ENCODE results near the gene CCDC57.
"Not testable (repeated sequence)": the region's sequence is repeated elsewhere in the genome, so short reads cannot be mapped to it uniquely, and the experiment has no call there.

The CCDC57 gene

DNA sequence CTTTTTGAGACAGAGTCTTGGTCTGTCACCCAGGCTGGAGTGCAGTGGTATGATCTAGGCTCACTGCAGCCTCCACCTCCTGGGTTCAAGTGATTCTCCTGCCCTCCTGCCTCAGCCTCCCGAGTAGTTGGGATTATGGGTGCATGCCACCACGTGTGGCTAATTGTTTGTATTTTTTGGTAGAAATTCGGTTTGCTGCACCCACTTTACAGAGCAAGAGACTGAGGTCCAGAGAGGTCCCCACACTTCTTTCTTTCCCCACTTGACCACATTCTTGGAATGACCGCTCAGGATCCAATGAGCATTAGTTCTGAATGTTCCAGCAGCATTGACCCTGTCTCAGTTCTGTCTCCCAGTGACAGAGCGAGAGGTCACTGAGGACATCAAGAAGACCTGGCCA lies 10.9 kb upstream of the CCDC57 start:
- DNase-seq (ENCODE audit: low read depth) = no peak

DNA sequence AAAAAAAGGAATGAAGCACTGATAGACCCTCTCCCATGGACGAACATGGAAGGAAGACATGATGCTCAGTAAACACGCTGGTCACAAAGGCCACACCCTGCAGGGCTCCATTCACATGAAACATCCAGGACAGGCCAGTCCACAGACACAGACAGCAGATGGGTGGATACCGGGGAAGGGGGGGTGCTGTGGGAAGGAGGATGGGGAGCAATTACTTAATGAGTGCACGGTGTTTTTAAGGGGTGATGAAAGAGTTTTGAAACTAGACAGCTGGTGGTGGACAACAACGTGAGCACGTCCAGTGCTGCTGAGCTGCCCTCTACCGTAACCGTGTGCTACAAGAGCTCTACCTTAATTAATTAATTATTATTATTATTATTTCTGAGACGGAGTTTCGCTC lies 10.2 kb upstream of the CCDC57 start:
- DNase-seq (ENCODE audit: low read depth) = no peak

DNA sequence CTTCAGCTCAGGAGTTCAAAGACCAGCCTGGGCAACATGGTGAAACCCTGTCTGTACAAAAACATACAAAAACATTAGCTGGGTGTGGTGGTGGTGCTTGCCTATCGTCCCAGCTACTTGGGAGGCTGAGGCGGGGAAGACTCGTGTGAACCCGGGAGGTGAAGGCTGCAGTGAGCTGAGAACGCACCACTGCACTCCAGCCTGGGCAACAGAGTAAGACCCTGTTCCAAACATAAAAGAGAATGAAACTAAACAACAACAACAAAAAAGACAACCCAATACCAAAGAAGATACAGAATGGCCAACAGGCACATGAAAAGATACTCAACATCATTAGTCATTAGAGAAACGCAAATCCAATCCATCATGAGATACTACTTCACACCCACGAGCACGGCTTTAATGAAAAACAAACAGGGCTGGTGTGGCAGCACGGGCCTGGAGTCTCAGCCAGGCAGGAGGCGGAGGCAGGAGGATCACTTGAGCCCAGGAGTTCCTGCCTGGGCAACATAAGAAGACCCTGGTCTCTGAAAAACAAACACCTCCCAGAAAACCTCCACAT lies 8.8 kb upstream of the CCDC57 start:
- no peak for DNase-seq (ENCODE audit: low read depth)

DNA sequence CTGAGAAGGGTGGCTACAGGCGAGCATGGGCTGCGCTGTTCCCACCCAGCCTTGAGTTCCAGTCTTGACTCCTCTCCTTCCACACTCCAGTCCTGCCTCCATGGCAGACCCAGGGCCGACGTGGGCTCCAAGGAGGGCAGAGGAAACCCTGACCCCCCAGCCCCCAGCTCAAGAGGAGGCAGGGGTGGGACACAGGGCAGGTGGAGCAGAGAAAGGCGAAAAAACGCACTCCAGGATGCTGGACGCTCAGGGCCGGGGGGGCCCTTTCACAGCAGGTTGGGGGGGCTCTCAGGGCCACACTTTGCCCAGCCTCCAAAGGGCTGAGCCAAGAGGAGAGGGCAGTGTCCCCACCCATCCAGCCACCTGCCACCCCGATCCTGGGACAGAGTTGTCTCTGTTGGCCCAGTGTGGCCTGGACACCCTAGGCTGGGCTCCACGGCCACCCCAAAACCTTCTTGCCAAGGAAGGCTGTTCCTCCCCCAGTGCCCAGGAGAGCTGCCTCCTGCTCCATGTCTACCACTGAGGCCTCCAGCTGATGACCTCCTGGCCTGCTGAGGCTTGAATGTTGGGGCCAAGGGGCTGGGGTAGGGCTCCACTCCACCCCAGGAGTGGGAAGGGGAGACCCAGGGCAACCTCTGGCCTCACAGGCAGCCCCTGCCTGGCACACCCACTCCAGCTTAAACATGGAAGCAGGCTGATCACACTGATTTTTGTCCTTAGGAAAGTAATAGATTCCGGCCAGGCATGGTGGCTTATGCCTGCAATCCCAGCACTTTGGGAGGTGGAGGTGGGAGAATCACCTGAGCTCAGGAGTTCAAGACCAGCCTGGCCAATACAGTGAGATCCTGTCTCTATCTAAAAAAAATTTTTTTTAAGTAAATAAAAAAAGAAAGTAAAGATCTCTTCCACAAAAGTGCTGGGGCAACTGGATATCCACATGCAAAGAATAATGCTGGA lies 7.4 kb upstream of the CCDC57 start:
- DNase-seq (ENCODE audit: low read depth) = no peak

DNA sequence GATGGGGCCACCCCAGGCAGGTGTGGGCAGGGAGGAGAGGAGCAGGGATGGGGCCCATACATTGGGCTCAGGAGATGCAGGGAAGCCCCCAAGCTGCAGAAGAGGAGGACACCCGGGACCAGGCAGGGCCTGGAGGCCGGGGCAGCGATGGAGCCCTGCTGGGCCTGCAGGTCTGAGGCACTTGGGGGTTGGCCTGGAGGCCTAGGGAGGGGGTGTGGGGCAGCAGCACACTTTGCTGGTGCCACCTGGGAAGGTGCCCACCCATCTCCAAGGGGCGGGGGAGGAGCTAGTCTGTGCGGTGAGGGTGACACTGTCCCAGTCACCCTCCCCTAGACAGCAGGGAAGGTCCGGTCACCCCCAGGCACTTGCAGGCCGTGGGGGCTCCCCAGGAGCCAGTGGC lies 6.4 kb upstream of the CCDC57 start:
- DNase-seq (ENCODE audit: low read depth) = no peak

DNA sequence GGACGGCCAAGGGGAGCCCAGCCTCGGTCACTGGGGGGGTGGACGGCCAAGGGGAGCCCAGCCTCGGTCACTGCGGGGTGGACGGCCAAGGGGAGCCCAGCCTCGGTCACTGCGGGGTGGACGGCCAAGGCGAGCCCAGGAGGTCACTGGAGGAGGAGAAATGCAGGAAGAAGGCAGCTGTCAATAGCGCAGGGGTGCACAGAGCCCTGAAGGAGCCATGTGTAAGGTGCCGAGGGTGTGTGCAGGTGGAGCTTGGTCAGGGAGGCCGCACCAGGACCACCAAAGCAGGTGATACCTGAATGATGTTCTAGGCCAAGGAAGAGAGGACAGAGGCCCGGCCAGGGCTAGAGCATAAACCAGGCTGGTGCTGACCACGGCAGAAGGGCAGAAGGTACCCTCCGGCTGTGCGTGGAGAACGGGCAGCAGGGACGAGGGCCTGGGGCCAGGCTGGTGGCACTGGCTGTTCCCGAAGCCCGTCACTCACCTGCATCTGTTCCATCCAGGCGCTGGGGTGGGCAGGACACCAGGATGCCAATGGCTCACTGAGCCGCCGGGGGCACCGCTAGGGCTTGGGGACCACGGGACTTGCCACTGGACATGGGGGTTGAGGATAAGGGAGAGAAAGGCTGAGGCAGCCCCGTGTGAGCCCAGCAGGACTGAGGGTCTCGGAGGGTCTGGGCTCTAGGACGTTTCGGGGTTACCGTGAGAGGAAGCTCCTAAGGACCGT lies 5.9 kb upstream of the CCDC57 start:
- DNase-seq (ENCODE audit: low read depth) = no peak

DNA sequence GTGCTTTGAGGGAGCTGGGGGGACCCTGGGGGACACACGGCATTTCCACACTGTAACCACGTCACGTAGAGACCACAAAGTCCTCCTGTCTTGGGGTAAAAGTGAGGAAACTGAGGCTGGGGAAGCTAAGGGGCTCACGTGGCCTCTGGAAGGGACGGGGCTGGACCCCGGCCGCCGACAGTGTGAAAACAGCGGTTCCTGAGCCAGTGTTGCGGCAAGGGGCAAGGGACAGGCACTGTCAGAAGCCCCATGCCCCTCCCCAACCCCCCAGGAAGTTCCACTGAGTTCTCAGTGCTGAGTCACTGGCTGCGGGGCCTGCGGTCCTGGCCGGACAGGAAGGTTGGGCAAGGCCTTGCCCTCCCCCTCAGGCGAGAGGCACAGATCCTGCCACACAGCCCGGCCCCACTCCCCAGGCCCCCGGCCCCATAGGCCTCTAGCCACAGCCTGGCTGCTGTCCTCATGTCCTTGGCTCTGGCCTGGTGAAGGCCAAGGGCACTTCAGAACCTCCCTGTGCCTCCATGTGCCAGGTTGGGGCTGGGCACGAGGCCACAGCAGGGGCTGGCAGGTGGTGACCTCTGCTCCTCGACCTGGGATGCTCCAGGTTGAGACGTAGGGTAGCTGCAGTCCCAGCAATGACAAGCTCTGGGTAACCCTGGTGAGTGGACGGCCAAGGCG lies 5.0 kb upstream of the CCDC57 start:
- DNase-seq (ENCODE audit: low read depth) = no peak

DNA sequence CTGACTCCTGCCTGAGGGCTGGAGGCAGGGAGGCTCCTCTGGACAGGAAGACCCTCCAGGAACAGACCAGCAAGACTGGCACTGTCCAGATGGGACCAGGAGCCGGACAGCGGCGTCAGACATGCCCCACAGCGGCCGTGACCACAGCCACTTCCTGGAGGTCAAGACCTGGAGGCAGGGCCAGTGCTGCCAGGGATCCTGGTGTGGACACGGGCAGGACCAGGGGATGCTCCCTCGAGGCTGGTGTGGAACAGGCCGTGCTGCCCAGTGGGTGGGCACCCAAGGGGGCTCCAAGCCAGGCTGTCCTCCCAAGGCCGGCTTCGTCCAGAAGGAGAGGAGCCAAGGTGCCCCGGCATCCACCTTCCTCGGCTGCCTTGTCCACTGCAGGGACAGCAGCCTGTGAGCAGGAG lies 4.5 kb upstream of the CCDC57 start:
- DNase-seq (ENCODE audit: low read depth) = no peak

DNA sequence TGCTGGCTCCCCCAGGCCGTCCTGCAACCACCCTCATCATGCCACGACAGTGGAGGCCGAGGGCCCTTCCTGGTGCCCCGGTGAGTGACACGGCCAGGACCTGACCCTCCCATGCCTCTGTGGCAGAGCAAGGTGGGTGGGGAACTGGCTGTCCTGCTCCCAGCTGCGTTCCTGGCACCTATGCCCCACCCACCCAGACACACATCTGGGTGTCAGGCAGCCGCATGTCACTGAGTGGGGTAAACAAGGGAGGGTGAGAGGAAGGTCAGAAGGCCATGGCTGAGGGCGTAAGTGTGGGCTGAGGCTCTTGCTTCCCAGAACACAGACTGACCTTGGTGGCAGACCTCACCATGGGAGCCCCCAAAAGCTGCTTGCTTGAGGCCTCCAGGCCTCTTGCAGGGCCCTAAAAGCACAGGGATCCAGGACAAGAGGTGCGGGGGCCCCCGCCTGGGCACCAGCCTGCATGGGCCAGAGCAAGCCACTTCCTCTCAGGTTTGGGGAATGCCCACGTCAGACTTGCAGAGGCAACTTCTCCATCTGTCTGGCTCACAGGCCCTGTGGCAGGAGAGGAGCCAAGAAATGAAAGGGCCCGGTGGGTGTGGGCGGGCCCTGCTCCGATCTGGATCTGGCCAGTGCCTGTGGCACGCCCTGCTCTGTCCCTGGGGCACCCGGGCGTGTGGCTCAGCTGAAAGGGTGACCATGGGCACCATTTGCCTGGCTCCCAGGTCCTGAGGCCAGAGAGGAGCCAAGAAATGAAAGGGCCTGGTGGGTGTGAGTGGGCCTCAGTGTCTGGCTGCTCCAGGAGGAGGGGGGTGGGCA lies 3.9 kb upstream of the CCDC57 start:
- no peak for DNase-seq (ENCODE audit: low read depth)

DNA sequence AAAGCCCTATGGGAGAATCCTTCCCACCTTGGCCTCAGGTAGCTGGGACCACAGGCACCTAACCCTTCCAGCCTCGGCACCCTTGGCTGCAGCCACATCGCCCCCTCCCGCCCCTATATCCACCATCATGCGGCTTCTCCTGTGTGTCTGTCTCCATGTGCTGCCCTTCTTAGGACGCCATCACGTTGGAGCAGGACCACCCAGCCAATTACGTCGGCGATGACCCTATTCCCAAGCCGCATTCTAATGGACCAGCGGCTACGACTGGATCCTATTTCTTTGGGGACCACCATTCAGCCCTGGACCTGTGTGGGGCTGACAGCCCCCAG lies 3.3 kb upstream of the CCDC57 start:
- DNase-seq (ENCODE audit: low read depth) = no peak

DNA sequence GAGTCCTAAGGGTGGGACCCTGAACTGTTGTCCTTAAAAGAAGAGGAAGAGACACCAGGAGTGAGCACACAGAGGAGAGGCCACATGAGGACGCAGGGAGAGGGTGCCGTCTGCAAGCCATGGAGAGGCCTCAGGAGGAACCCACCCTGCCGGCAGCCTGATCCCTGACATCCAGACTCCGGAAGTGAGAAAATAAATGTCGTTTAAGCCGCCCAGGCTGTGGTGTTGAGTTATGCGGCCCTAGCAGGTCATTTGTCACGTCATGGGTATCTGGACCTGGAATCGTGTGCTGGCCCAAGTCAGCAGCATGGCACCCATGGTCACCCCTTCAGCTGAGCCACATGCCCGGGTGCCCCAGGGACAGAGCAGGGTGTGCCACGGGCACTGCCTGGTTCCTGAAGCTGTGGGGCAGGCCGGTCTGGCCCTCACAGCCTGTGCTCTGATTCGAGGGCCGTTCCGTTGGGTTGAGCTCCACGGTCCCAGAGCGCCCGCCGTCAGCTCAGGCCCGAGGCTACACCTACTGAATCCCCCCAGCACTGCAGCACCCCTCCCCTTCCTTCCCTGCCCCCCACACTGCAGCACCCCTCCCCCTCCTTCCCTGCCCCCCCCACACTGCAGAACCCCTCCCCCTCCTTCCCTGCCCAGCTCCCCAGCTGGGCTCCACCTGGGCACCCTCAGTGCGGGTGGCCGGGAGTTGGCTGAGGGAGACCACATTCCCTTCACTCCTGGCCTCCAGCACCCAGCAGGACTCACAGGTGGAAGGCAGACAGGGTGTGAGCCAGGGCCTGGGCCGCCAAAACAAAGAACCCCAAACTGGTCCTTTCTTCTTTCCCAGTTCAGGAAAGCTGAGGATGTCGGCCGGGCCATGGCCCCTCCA lies 2.7 kb upstream of the CCDC57 start:
- no peak for DNase-seq (ENCODE audit: low read depth)

DNA sequence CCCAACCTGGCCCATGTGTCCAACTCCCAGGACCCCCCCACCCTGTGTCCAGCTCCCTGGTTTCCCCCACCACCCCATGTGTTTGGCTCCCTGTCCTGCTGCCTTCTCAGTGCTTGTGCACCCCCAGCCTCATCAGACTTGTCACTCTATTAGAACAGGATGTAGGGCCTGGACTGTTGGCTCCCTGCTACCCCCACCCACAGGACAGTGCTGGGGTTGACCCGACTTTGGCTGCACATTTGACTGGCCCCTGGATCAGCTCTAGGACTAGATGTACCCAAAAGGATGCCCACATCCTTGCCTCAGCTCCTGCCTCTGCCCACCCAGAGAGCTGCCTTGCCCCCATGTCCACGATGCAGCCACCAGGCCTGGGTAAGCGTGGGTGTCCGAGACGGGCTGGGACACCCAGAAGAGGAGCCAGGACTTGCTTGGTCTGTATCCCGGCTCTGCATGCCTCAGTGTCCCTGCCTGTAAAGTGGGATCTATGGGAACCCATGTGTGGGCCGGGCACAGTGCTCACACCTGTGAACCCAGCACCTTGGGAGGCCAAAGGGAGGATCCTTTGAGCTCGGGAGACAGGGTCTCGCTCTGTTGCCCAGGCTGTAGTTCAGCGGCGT lies 1.5 kb upstream of the CCDC57 start:
- no peak for DNase-seq (ENCODE audit: low read depth)

DNA sequence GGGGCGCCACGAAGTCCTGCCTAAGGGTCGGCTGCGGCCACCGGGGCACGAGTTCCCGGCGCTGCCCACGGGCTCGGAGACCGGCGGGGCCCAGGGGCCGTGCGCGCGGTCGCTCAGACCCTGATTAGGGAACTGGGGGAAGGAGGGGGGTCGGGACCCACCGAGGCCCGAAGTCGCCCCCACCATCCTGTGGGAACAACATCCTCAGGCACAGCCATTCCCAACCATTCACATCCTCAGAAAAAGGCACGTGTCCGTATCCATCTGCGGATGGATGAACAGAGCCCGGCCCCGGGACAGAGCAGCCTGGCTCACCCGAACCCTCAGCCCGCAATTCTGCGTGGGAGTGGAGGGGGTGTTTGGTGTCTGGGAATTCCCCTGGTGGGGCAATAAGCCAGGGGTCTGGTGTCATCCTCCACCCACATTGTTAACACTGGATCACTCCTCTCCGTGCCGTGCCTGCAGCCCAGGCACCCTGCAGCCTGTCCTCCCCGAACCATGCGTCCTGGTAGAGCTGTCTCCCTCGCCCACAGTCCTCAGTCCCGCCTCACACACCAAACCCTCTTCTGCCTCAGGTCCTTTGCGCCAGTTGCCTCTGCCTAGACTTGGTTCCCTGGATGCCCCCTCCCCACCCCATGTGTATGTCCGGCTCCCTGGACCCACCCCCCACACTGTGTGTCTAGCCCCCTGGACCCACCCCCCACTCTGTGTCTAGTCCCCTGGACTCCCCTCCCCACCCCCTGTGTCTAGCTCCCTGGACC lies 789 bp upstream of the CCDC57 start:
- DNase-seq (ENCODE audit: low read depth) = peak; percentile 85

DNA sequence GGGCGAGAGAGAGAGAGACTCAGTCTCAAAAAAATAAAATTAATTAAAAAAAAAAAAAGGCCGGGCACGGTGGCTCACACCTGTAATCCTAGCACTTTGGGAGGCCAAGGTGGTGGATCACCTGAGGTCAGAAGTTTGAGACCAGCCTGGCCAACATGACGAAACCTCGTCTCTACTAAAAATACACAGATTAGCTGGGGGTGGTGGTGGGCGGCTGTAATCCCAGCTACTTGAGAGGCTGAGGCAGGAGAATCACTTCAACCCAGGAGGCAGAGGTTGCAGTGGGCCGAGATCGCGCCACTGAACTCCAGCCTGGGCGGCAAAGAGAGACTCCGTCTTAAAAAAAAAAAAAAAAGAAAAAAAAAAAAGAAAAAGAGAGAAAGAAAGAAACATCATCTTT lies 2.0 kb downstream of the CCDC57 start:
- not testable (repeated sequence) for DNase-seq (ENCODE audit: low read depth)

DNA sequence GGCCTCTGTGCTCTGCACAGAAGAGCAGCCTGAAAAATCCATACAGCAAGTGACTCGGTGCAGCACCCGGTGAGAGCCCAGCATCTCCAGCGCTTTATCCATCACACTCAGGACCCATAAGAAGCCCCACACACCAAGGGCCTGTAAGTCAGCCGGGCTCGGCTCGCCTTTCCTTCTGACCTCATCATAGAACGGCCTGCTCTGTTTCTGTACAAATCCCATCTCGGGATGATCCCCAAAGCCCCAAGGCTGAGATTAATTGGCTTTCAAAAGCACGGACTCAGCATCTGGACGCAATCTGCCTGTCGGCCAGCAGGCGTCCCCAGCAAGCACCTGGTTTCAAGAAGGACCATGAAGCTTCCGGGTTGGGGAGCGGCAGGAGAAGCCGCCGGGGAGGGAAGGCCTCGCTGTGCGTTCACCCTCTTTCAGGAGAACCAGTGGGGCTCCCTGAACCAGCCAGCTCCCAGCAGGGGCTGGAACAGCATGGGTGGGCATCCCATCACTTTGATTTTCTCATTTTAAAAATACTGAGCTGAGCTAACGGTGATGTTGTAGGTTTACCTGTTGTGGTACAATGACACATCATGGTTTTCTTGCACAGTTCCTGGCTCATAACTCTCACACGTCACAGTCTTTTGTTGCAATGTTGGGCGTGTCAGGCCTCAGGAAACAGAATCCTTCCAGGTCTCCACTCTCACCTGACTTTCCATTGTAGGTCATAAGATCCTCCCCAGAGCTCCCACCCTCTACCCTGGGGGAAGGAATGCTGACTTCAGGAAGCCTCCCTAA lies 6.7 kb downstream of the CCDC57 start:
- peak; percentile 62 for DNase-seq (ENCODE audit: low read depth)

DNA sequence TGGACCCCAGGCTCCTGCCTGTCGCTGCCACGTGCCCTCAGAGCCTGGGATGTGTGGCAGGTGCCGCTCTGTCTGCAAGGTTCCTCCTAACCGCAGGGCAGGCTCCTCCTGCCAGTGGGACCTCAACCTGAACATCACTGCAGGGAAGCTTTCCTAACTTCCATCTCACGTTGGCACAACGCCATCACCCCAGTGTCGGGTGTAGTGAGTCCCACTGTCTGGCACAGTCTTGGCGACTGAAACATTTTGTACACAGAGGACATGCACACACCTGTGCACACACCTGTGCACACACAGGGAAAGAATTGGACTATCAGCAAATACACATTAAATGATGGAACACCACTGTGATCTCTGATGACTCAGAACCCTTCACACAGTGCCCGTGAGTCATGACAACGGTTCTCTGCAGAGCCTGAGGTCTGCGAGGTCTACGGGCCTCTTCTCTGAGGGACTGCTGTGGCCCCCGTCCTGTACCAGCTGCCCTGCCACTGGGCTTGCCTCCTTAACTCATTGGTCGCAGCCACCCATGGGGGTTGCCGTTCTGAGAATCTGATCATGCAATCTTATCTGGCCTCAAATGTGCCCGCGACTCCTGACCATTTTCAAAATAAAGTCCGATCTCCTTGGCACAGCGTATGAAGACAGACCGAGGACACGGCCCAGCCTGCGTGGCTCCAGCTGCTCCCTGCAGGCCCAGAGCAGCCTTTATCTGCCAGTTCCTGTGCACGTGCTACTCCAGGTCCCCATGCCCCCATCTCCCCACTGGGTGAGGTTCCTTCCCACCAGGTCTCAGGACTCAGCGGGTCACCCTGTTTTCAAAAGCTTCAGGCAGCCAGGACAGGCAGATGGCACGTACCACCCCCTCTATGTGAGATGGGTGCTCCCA lies 7.6 kb downstream of the CCDC57 start:
- no peak for DNase-seq (ENCODE audit: low read depth)

DNA sequence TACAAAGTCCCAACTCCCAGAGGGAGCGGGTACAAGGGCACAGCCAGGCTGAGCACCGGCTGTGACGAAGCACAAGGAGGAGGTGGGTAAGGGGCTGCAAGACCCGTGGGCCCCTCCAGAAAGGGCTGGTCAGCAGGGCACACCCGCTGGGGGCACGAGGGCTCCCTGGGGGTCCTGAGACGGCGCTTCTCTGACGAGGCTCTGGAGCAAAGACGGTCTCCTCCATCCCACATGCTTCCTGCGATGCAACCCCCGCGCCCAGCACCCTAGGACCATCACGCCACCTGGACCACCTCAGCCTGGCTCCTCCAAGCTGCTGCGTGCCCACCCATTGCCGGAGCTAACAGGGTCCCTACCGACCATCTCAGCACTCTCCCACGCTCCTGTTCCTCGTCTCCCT lies 8.7 kb downstream of the CCDC57 start:
- no peak for DNase-seq (ENCODE audit: low read depth)

DNA sequence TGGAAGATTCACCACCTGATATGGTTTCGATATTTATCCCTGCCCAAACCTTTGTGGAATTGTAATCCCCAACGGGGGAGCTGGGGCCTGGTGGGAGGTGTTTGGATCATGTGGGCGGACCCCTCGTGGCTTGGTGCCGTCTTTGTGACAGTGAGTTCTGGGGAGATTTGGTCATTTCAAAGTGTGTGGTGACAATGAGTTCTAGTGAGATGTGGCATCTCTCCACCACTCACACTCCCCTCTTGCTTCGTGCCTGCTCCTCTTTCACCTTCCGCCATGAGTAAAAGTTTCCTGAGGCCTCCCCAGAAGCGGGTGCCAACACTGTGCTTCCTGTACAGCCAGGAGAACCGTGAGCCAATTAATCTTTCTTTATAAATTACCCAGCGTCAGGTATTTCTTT lies 9.7 kb downstream of the CCDC57 start:
- DNase-seq (ENCODE audit: low read depth) = peak; percentile 46
